Measurements from ENCODE around the gene CCSER1. TPM values are rescaled to one million over a fixed set of nuclear protein-coding genes. Genes with fewer than 3 reads are reported as not detected.
A peak's percentile ranks its signal among the peaks of the same experiment; 100 is the strongest.

CCSER1 gene
- total and polyA plus RNA-seq, 2 donors (not counting 1 experiment from before 2014, with no cell fraction given), result under 0.01 TPM; not detected in 1

DNA sequence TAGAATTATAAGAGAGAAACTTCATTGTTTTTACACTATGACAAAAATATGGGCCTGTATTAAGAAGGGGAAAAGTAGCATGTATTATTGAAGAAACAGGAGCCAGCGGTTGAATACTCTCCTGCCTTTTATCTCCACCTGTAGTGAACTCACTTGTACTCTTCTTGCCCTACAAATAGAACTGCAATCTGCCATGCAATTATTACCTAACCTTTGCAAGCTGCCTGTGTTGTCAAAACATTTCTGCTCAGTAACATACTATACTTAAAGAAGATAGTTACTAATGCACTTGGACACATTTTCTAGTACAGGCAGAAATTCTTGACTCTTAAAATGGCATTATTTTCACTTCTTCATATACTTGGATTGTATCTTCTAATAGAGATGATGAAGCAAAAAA, 1358.2 kb downstream of the CCSER1 start:
- Histone ChIP-seq H3K4me2 (ENCODE audit: extremely low read depth, insufficient read depth, low read length) (no peak overlapping the region), H3K9me3 (ENCODE audit: control insufficient read depth, insufficient read depth, low read depth, low read length) (no peaks in the 10 kb centered on the region), H2AFZ (ENCODE audit: low read length) (no peak overlapping the region), H4K20me1 (ENCODE audit: control insufficient read depth, extremely low read depth, insufficient read depth, low read length) (no peaks in the 10 kb centered on the region), H3K36me3 (ENCODE audit: control insufficient read depth, insufficient read depth, low read length) (no peaks in the 10 kb centered on the region), H3K4me3 (replicated peaks in 1 of 4; ENCODE audit: control extremely low read depth in 1 of 4, insufficient read depth in 1 of 4, low read depth in 3 of 4, low read length in 4 of 4) (no peak overlapping the region), H3K27ac (ENCODE audit: insufficient read depth, low read length) (no peak overlapping the region), H3K27me3 (ENCODE audit: control insufficient read depth, insufficient read depth, low read length) (no peaks in the 10 kb centered on the region), H3K4me1 (ENCODE audit: control insufficient read depth, extremely low read depth, insufficient read depth, low read length) (no peaks in the 10 kb centered on the region), H3K79me2 (ENCODE audit: control insufficient read depth, insufficient read depth, low read length) (no peaks in the 10 kb centered on the region), H3K9ac (ENCODE audit: insufficient read depth, low read length) (no peak overlapping the region)
- no peak for DNase-seq (ENCODE audit: low read depth in 2 of 2)
- no peak for TF ChIP-seq EZH2 (IDR thresholded peaks at IDR 0.05; ENCODE audit: low read length, missing control alignments)
- TF ChIP-seq, protein P1, sequence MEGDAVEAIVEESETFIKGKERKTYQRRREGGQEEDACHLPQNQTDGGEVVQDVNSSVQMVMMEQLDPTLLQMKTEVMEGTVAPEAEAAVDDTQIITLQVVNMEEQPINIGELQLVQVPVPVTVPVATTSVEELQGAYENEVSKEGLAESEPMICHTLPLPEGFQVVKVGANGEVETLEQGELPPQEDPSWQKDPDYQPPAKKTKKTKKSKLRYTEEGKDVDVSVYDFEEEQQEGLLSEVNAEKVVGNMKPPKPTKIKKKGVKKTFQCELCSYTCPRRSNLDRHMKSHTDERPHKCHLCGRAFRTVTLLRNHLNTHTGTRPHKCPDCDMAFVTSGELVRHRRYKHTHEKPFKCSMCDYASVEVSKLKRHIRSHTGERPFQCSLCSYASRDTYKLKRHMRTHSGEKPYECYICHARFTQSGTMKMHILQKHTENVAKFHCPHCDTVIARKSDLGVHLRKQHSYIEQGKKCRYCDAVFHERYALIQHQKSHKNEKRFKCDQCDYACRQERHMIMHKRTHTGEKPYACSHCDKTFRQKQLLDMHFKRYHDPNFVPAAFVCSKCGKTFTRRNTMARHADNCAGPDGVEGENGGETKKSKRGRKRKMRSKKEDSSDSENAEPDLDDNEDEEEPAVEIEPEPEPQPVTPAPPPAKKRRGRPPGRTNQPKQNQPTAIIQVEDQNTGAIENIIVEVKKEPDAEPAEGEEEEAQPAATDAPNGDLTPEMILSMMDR (conservative IDR thresholded peaks at IDR 0.05 in 1 of 2, IDR thresholded peaks at IDR 0.05 in 1 of 2; ENCODE audit: low read depth in 1 of 2, low read length in 2 of 2), result no peak

GRCh38 chr4:91488946-91489345, 1361.8 kb downstream of the CCSER1 start:
- no peaks in the 10 kb centered on the region for H3K4me1 ChIP-seq (ENCODE audit: control insufficient read depth, extremely low read depth, insufficient read depth, low read length)
- no peaks in the 10 kb centered on the region for H3K27me3 ChIP-seq (ENCODE audit: control insufficient read depth, insufficient read depth, low read length)
- no peaks in the 10 kb centered on the region for H3K79me2 ChIP-seq (ENCODE audit: control insufficient read depth, insufficient read depth, low read length)
- no peak overlapping the region for H3K9ac ChIP-seq (ENCODE audit: insufficient read depth, low read length)
- no peak overlapping the region for H3K27ac ChIP-seq (ENCODE audit: insufficient read depth, low read length)
- no peaks in the 10 kb centered on the region for H3K9me3 ChIP-seq (ENCODE audit: control insufficient read depth, insufficient read depth, low read depth, low read length)
- H3K4me3 ChIP-seq (replicated peaks in 1 of 4; ENCODE audit: control extremely low read depth in 1 of 4, insufficient read depth in 1 of 4, low read depth in 3 of 4, low read length in 4 of 4), result no peak overlapping the region
- no peak overlapping the region for H2AFZ ChIP-seq (ENCODE audit: low read length)
- H4K20me1 ChIP-seq (ENCODE audit: control insufficient read depth, extremely low read depth, insufficient read depth, low read length), result no peaks in the 10 kb centered on the region
- peak in 1 of 2 donors; percentile 71 for DNase-seq (ENCODE audit: low read depth in 2 of 2)
- H3K4me2 ChIP-seq (ENCODE audit: extremely low read depth, insufficient read depth, low read length), result no peak overlapping the region
- no peaks in the 10 kb centered on the region for H3K36me3 ChIP-seq (ENCODE audit: control insufficient read depth, insufficient read depth, low read length)
- TF ChIP-seq EZH2 (IDR thresholded peaks at IDR 0.05; ENCODE audit: low read length, missing control alignments), result no peak
- TF ChIP-seq, protein P1 (conservative IDR thresholded peaks at IDR 0.05 in 1 of 2, IDR thresholded peaks at IDR 0.05 in 1 of 2; ENCODE audit: low read depth in 1 of 2, low read length in 2 of 2), result no peak

GRCh38 chr4:91497892-91498291, 1370.7 kb downstream of the CCSER1 start:
- Histone ChIP-seq H3K9ac (ENCODE audit: insufficient read depth, low read length) (no peak overlapping the region), H3K36me3 (ENCODE audit: control insufficient read depth, insufficient read depth, low read length) (no peaks in the 10 kb centered on the region)

More at GRCh38 chr4:91497892-91498291, 1370.7 kb downstream of the CCSER1 start:
- H4K20me1 ChIP-seq (ENCODE audit: control insufficient read depth, extremely low read depth, insufficient read depth, low read length), result no peaks in the 10 kb centered on the region
- H2AFZ ChIP-seq (ENCODE audit: low read length), result no peak overlapping the region
- H3K27ac ChIP-seq (ENCODE audit: insufficient read depth, low read length), result no peak overlapping the region
- no peak overlapping the region for H3K4me2 ChIP-seq (ENCODE audit: extremely low read depth, insufficient read depth, low read length)
- no peaks in the 10 kb centered on the region for H3K79me2 ChIP-seq (ENCODE audit: control insufficient read depth, insufficient read depth, low read length)
- no peaks in the 10 kb centered on the region for H3K9me3 ChIP-seq (ENCODE audit: control insufficient read depth, insufficient read depth, low read depth, low read length)
- no peaks in the 10 kb centered on the region for H3K4me1 ChIP-seq (ENCODE audit: control insufficient read depth, extremely low read depth, insufficient read depth, low read length)
- H3K27me3 ChIP-seq (ENCODE audit: control insufficient read depth, insufficient read depth, low read length), result no peaks in the 10 kb centered on the region
- no peak overlapping the region for H3K4me3 ChIP-seq (replicated peaks in 1 of 4; ENCODE audit: control extremely low read depth in 1 of 4, insufficient read depth in 1 of 4, low read depth in 3 of 4, low read length in 4 of 4)
- no peak for DNase-seq (ENCODE audit: low read depth in 2 of 2)
- TF ChIP-seq EZH2 (IDR thresholded peaks at IDR 0.05; ENCODE audit: low read length, missing control alignments), result no peak
- TF ChIP-seq, protein P1 (conservative IDR thresholded peaks at IDR 0.05 in 1 of 2, IDR thresholded peaks at IDR 0.05 in 1 of 2; ENCODE audit: low read depth in 1 of 2, low read length in 2 of 2), result no peak

Measured in fibroblast of lung (primary cell).